Sigmoid colon (tissue), 7 donors: ENCODE results near the gene ZG16. TPM values are rescaled to one million over a fixed set of nuclear protein-coding genes. Genes with fewer than 3 reads are reported as not detected.

Experiments used
- DNase-seq: peaks from one replicate; pipeline ENCODE4 v3.0.0-alpha.2; 2019
- H3K27ac ChIP-seq, 4 donors: fragments of 200-600 bp; sonication (generic); one replicate each; pipeline ENCODE4 v1.5.1; 2016 to 2019; ENCODE audit warnings: mild to moderate bottlenecking in 1 of 4
- H3K27me3 ChIP-seq, 3 donors: fragments of 200-600 bp; sonication (generic); one replicate each; pipeline ENCODE4 v1.5.1; 2019; ENCODE audit warnings: mild to moderate bottlenecking in 1 of 3
- H3K36me3 ChIP-seq, 4 donors: fragments of 200-600 bp; sonication (generic); one replicate each; pipeline ENCODE4 v1.5.1; 2016 to 2019
- H3K4me1 ChIP-seq, 4 donors: fragments of 200-600 bp; sonication (generic); one replicate each; pipeline ENCODE4 v1.5.1; 2017 to 2019
- H3K4me3 ChIP-seq, 4 donors: fragments of 200-600 bp; sonication (generic); one replicate each; pipeline ENCODE4 v1.5.1; 2017 to 2019; ENCODE audit warnings: mild to moderate bottlenecking in 2 of 4, moderate library complexity in 1 of 4
- H3K9me3 ChIP-seq, 4 donors: fragments of 200-600 bp in 3 of 4; sonication (generic) in 3 of 4; one replicate each; pipeline versions ENCODE4 v1.5.1 to v1.6.1; 2013 to 2019
- CTCF ChIP-seq, 4 experiments: fragments of 450-650 bp in 3 of 4; fragments of 200-600 bp in 1 of 4; IDR thresholded peaks; one replicate each; pipeline ENCODE4 v1.5.1; 2016 to 2019; ENCODE audit warnings: antibody characterized with exemption in 4 of 4, mild to moderate bottlenecking in 3 of 4, moderate library complexity in 2 of 4
- EP300 ChIP-seq, 4 donors: sonication (generic); formaldehyde crosslinking; IDR thresholded peaks; one replicate each; pipeline ENCODE4 v1.6.1; 2017; ENCODE audit warnings: antibody characterized with exemption in 4 of 4
- POLR2A ChIP-seq, 2 donors: fragments of 450-650 bp; IDR thresholded peaks; one replicate each; pipeline ENCODE4 v1.6.1; 2016; ENCODE audit warnings: antibody characterized with exemption in 2 of 2, mild to moderate bottlenecking in 2 of 2, moderate library complexity in 2 of 2
- POLR2AphosphoS5 ChIP-seq, 4 donors: sonication (generic); formaldehyde crosslinking; IDR thresholded peaks; one replicate each; pipeline ENCODE4 v1.6.1; 2017; ENCODE audit warnings: antibody characterized with exemption in 4 of 4
- WGBS, 2 donors: extraction: QIAGEN DNeasy Blood & Tissue Kit; methylation state at CpG; one replicate each; pipeline ENCODE4 v1.1.7; 2013; 5-methylcytosine and 5-hydroxymethylcytosine counted together
- intact Hi-C: fragments of 100-400 bp; cut with DNase I; formaldehyde crosslinking; loops from one replicate; pipeline ENCODE4 v1.15.1; 2023
- polyA plus RNA-seq, 3 donors: library from polyadenylated mRNA; stranded (reverse); fragments of 200-250 nt; gene quantifications; one replicate each; pipeline ENCODE4 v1.2.3, GENCODE V29; 2013
- total RNA-seq, 4 donors: library from RNA; depleted of rRNA; stranded (reverse); fragments of >200 nt; gene quantifications; one replicate each; pipeline ENCODE4 v1.1.0, GENCODE V29; 2016
- donor health status: healthy with polysubstance abuse.
- donor health status: Bipolar disorder and iron deficiency.
- donor health status: healthy.

ZG16 gene
- total and polyA plus RNA-seq, 7 donors = 1.4 to 1,249 (median 503) TPM; not detected in 3

DNA sequence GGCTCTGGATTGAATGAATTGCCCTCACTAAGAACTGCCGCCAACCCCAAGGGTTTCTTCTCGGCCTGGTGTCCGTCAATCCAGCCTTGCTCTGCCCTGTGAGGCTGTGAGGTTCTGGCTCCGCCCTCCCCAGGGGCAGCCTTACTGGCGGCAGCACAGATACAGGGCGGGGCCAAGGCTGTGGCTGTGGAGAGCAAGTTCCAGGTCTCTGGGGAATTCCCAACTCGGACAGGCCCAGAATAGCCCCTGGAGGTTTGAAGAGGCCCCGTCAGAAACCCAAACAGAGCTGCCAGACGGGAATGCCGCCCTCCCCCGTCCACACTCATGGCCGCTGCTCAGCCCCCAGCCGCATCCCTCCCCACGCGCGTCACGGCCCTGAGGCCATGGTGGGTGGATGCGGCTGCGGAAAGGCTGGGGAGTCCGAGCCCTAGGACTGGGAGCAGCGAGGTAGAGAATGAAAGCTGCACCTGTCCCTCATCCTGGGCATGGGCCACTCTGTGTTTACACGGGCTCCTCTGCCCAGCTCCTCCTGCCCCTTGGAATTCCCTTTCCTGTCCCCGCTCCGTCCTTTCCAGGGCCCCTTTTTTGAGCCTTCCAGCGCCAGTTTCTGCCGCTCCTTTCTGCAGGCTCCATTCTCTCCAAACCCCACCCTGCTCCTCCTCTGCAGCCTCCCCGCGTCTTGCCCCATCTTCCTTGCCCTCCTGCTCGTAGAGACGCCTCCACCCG is 33.3 kb downstream of the ZG16 start:
- TF ChIP-seq POLR2A (IDR thresholded peaks at IDR 0.05) (no peak), POLR2AphosphoS5 (IDR thresholded peaks at IDR 0.05) (peak; percentile 44 to 79 (median 78))
- H3K4me1 ChIP-seq = peaks cover 0 to 81% (median 75%) of the 10 kb centered on the region in 4 donors
- intact Hi-C loops = loop anchor here (5.0 to 10.0 kb wide), 3 partner anchors 256 to 843 kb away; partner anchors contain the start of genes ALDOA, FBRS, PRR14 and TBX6

GRCh38 chr16:29811896-29812665 is 34.0 kb downstream of the ZG16 start, which contains the start of gene PRRT2:
Gene PRRT2, plus strand, starts transcription at chr16:29812193. Its CDS starts 862 bp downstream, at chr16:29813055.
- Histone ChIP-seq H3K27ac (peak within 1 kb of the TSS; percentile 94 to 97 (median 95)), H3K9me3 (no peaks in the 10 kb centered on the region), H3K4me3 (peak within 1 kb of the TSS; percentile 46 to 66 (median 60)), H3K4me1 (peaks cover 0 to 87% (median 79%) of the 10 kb centered on the region in 4 donors), H3K36me3 (peaks cover 0 to 22% (median 8%) of the 10 kb centered on the region in 4 donors), H3K27me3 (no peaks in the 10 kb centered on the region)
- peak; percentile 89 for DNase-seq
- intact Hi-C loops = loop anchor here (5.0 to 10.0 kb wide), 3 partner anchors 255 to 843 kb away; partner anchors contain the start of genes ALDOA, FBRS, PRR14 and TBX6
- TF ChIP-seq POLR2AphosphoS5 (IDR thresholded peaks at IDR 0.05) (peak in 3 of 4 donors; percentile 4 to 58 (median 52)), POLR2A (IDR thresholded peaks at IDR 0.05) (no peak)
- 2 to 4% methylated on average over 69 of the region's 69 CpGs for WGBS, 2 donors

More for the DNA sequence above, 33.3 kb downstream of the ZG16 start:
- Histone ChIP-seq H3K27ac (peak overlapping the region; percentile 94 to 97 (median 95)), H3K4me3 (peak overlapping the region; percentile 46 to 66 (median 60)), H3K27me3 (no peaks in the 10 kb centered on the region), H3K36me3 (peaks cover 0 to 22% (median 8%) of the 10 kb centered on the region in 4 donors), H3K9me3 (no peaks in the 10 kb centered on the region)
- DNase-seq = peak; percentile 99
- 0 to 2% methylated on average over 31 of the region's 31 CpGs for WGBS, 2 donors

DNA sequence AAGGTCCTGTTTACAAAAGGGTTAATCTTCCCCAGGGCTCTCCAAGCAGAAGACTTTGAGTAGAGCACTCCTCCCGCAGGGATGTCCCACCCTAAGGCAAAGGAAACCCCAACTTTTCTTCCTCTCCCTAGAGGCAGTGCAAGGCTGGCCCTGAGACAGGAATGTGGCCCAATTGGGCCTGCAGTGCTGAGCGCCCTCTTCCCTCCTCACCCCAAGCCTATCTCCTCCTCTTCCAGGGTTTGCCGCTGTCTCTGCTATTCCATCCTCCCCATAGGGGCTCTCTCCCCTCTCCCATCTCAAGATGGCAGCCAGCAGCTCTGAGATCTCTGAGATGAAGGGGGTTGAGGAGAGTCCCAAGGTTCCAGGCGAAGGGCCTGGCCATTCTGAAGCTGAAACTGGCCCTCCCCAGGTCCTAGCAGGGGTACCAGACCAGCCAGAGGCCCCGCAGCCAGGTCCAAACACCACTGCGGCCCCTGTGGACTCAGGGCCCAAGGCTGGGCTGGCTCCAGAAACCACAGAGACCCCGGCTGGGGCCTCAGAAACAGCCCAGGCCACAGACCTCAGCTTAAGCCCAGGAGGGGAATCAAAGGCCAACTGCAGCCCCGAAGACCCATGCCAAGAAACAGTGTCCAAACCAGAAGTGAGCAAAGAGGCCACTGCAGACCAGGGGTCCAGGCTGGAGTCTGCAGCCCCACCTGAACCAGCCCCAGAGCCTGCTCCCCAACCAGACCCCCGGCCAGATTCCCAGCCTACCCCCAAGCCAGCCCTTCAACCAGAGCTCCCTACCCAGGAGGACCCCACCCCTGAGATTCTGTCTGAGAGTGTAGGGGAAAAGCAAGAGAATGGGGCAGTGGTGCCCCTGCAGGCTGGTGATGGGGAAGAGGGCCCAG is 34.9 kb downstream of the ZG16 start:
- no peaks in the 10 kb centered on the region for H3K9me3 ChIP-seq
- no peaks in the 10 kb centered on the region for H3K27me3 ChIP-seq
- 76 to 78% methylated on average over 9 of the region's 9 CpGs for WGBS, 2 donors
- H3K4me3 ChIP-seq = peak overlapping the region; percentile 46 to 66 (median 60)
- intact Hi-C loops = loop anchor here (5.0 to 10.0 kb wide), 3 partner anchors 254 to 842 kb away; partner anchors contain the start of genes ALDOA, FBRS, PRR14 and TBX6
- peaks cover 0 to 22% (median 8%) of the 10 kb centered on the region in 4 donors for H3K36me3 ChIP-seq
- H3K4me1 ChIP-seq = peaks cover 0 to 87% (median 80%) of the 10 kb centered on the region in 4 donors
- DNase-seq = no peak
- TF ChIP-seq POLR2A (IDR thresholded peaks at IDR 0.05) = no peak
- TF ChIP-seq EP300 (IDR thresholded peaks at IDR 0.05) = no peak
- no peak for TF ChIP-seq POLR2AphosphoS5 (IDR thresholded peaks at IDR 0.05)
- no peak for TF ChIP-seq CTCF (IDR thresholded peaks at IDR 0.05)
- peak overlapping the region; percentile 94 to 97 (median 95) for H3K27ac ChIP-seq

DNA sequence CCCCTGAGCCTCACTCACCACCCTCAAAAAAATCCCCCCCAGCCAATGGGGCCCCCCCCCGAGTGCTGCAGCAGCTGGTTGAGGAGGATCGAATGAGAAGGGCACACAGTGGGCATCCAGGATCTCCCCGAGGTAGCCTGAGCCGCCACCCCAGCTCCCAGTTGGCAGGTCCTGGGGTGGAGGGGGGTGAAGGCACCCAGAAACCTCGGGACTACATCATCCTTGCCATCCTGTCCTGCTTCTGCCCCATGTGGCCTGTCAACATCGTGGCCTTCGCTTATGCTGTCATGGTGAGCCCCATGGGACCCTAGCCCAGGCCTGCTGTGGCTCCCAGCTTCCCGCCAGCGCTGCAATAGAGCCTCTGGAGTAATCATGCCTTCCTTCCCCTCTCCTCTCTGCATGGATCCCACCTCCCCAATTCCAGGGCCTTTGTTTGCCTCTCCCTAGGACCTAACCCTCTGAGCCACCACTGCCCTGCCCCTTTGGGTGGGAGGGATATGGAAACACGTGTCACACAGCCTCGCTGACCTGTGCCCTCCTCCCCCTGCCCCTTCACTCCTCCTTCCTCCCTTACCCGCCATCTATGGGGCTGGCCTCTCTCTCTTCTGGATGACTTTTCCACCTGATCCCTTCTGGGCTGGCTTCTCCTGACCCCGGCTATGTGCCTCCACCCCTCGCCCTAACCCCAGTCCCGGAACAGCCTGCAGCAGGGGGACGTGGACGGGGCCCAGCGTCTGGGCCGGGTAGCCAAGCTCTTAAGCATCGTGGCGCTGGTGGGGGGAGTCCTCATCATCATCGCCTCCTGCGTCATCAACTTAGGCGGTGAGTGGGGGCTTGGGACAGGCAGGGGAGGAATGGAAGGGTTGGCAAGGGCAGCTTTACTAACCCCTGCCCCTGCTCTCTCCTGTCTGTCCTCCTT is 35.8 kb downstream of the ZG16 start:
- 68 to 77% methylated on average over 24 of the region's 24 CpGs for WGBS, 2 donors
- Histone ChIP-seq H3K36me3 (peaks cover 0 to 23% (median 6%) of the 10 kb centered on the region in 4 donors), H3K27me3 (no peaks in the 10 kb centered on the region), H3K27ac (peak overlapping the region; percentile 94 to 97 (median 95)), H3K4me1 (peaks cover 0 to 81% (median 72%) of the 10 kb centered on the region in 4 donors), H3K4me3 (peak overlapping the region in 1 of 4 donors; percentile 66), H3K9me3 (no peaks in the 10 kb centered on the region)
- TF ChIP-seq POLR2AphosphoS5 (IDR thresholded peaks at IDR 0.05) (no peak), EP300 (IDR thresholded peaks at IDR 0.05) (no peak), CTCF (IDR thresholded peaks at IDR 0.05) (no peak), POLR2A (IDR thresholded peaks at IDR 0.05) (no peak)
- DNase-seq = no peak
- intact Hi-C loops = loop anchor here (5.0 to 10.0 kb wide), 3 partner anchors 253 to 841 kb away; partner anchors contain the start of genes ALDOA, FBRS, PRR14 and TBX6
